ENCODE data around the gene SLC9A8.
A peak's percentile ranks its signal among the peaks of the same experiment; 100 is the strongest.
"Not testable (repeated sequence)": the region's sequence is repeated elsewhere in the genome, so short reads cannot be mapped to it uniquely, and the experiment has no call there.

Gene SLC9A8

DNA sequence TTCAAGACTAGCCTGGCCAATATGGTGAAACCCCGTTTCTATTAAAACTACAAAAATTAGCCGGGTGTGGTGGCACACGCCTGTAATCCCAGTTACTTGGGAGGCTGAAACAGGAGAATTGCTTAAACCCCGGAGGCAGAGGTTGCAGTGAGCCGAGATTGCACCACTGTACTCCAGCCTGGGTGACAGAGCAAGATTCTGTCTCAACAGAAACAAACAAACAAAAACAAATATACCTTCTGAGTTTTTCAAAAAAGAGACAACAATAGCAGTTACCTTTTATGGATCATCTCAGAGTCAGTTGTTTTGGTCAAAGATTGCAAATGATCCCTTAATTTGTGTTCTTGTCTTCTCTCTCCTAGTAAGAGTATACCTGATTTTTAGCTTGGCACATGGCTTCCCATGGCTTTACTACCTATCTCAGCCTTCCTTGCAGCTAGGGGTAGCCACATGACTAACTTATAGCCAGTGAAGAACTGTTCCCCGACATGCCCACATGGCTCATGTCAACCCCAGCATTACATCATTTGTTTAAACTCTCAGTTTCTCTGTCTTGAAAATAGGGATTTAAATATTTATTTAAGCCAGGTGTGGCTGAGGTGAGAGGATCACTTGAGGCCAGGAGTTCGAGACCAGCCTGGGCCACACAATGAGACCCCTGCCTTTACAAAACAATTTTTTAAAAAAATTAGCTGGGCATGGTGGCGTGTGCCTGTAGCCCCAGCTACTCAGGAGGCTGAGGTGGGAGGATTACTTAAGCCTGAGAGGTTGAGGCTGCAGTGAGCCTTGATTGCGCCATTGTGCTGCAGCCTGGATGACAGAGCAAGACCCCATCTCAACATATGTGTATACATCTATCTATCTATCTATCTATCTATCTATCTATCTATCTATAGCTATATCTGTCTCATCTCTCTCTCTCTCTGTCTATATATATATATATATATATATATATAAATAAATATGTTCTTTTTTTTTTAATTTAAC lies 25.0 kb upstream of the SLC9A8 start:
- no peak for DNase-seq

GRCh38 chr20:49790077-49790798 lies 22.4 kb upstream of the SLC9A8 start:
- DNase-seq, result no peak

DNA sequence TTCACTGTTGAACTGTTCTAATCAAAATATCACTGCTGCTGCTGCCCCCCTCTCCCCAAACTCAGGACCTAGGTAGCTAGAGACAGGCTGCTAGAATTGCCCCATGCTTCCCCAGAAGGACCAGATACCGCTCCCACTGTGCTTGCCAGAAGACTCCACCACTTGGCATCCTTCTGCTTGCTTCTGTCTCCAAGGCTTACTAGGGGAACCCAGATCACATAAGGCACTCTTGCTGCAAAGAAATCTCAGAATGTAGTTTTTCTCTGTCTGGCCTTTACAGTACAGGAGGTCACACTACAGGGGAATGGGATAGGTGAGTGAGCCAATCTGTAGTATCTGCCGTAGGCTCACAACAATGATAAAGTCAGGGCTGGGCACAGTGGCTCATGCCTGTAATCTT lies 21.5 kb upstream of the SLC9A8 start:
- no peak for DNase-seq

DNA sequence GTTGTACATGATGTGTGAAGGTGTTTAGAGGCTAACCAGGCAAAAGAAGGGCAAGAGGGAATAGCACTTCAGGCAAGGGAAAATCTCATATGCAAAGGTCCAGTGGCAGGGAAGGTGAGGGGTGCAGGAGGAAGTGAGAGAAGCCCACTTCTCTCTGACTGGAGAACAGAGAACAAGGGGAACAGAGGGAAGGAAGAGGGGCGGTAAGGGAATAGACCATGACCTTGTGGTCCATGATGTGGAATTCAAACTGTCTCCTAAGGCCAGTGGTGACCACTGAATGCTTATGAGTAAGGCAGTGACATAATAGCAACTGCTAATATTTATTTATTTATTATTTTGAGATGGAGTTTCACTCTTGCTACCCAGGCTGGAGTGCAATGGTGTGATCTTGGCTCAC lies 20.6 kb upstream of the SLC9A8 start:
- DNase-seq, result no peak

DNA sequence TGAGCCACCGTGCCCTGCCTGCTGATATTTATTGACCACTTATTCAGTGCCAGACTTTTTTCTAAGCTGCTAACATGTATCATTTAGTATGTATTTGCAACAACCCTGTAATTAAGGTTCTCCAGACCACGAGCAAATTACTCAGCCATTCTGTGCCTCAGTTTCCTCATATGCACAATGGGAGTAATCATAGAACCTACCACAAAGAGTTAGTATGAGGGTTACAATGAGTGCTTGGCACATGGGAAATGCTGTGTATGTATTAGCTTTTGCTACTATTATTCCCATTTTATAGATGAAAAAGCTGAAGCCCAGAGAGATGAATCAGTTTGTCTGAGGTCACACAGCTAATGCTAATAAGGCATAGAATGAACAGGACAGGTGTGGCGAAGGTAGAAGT lies 20.0 kb upstream of the SLC9A8 start:
- no peak for DNase-seq

- DNase-seq, result no peak
Measured at GRCh38 chr20:49794336-49795134, 18.1 kb upstream of the SLC9A8 start.

- DNase-seq, result no peak
Measured at GRCh38 chr20:49795135-49795424, 17.5 kb upstream of the SLC9A8 start.

DNA sequence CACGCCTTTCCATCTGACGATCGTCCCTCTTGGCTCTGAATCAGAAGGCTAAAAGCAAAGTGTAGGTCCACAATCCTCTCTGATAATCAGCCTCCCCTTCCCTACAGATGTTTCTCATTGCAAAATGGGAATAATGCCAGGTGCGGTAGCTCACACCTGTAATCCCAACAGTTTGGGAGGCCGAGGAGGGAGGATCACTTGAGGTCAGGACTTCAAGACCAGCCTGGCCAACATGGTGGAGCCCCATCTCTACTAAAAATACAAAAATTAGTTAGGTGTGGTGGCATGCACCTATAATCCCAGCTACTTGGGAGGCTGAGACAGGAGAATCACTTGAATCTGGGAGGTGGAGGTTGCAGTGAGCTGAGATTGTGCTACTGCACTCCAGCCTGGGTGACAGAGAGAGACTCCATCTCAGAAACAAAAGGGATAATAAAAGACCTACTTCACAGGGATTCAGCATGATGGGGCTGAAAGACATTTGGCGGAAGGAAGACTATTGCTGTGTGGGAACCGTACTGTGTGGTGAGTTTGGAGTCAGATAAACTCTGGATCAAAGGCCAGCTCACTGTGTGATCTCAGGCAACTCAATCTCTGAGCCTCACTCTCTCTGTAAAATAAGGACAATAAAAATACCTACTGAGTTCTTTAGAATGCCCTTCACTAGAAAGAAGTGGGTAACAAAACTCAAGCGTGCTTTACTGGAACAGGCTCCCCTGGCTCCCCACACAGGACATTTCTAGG lies 15.9 kb upstream of the SLC9A8 start:
- DNase-seq, result no peak

DNA sequence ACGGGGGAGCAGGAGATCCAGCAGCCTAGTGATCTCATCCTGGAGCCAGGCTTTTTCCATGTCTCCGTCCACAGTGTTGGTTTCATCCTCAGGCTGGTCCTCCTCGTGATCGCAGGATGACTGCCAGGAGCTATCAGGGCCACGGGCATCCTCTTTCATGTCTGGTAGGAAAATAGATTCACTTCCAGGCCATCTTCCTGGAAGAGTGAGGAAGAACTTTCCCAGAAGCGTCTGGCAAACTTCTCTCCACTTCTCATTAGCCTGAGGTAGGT lies 15.3 kb upstream of the SLC9A8 start:
- no peak for DNase-seq

GRCh38 chr20:49798718-49799117 lies 13.9 kb upstream of the SLC9A8 start:
- DNase-seq, result no peak

- DNase-seq, result no peak
Measured at GRCh38 chr20:49799698-49800097, 12.9 kb upstream of the SLC9A8 start.

- no peak for DNase-seq
Measured at GRCh38 chr20:49803418-49803817, 9.2 kb upstream of the SLC9A8 start.

- DNase-seq, result no peak
Measured at GRCh38 chr20:49804364-49804763, 8.3 kb upstream of the SLC9A8 start.

DNA sequence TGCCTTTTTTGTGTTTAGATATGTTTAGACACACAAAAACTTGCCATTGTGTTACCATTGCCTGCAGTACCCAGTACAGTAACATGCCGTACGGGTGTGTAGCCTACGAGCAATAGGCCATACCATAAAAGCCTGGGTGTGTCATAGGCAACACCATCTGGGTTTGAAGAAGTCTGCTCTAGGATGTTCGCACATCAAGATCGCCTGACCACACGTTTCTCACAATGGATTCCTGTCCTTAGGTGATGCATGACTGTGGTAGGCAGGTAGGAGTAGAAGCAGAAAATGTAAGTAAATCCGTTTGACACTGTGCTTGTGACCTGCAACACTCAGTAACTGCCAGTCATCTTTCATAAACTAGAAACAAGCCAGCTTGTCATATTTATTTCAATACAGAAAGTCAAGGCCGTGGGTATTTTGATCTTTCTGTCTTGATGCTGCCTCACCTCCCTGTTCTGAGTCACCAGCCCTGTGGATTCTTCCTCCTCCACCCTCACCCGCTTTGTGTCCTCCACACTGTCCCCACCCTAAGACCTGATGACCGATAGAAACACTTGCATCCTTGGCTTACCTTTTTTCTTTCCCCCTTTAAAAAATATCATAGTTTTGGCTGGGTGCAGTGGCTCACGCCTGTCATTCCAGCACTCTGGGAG lies 7.3 kb upstream of the SLC9A8 start:
- not testable (repeated sequence) for DNase-seq

DNA sequence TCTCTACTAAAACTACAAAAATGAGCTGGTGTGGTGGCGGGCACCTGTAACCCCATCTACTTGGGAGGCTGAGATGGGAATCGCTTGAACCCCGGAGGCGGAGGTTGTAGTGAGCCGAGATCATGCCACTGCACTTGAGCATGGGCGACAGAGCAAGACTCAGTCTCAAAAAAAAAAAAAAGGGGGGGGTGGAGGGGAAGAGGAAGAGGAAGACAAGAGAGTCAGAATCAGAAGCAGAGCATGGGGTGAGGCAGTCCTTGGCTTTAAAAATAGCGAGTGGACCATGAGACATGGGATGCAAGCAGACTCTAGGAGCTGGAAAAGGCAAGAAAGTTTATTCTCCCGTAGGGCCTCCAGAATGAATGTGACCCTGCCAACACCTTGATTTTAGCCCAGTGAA lies 3.9 kb upstream of the SLC9A8 start:
- DNase-seq, result no peak

DNA sequence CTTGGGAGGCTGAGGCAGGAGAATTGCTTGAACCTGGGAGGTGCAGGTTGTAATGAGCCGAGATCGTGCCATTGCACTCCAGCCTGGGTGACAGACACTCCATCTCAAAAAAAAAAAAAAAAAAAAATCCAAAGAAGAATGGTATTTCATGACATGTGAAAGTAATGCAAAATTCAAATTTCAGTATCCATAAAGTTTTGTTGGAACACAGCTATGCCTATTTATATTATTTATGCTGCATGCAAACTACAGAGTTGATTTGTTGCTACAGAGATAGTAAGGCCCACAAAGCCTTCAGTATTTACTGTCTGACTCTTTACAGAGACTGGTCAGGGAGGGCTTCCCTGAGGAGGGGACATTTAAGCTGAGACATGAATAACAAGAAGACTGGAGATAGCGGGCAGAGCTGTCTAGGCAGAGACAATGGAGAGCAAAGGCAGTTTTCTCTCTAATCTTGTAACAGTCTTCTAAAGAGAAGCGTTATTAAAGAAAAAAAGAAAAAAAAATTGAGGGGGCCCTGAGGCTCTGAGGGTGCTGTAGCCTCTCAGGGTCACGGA lies 2.7 kb upstream of the SLC9A8 start:
- no peak for DNase-seq

- DNase-seq, result no peak
Measured at GRCh38 chr20:49810491-49811190, 2.0 kb upstream of the SLC9A8 start.

DNA sequence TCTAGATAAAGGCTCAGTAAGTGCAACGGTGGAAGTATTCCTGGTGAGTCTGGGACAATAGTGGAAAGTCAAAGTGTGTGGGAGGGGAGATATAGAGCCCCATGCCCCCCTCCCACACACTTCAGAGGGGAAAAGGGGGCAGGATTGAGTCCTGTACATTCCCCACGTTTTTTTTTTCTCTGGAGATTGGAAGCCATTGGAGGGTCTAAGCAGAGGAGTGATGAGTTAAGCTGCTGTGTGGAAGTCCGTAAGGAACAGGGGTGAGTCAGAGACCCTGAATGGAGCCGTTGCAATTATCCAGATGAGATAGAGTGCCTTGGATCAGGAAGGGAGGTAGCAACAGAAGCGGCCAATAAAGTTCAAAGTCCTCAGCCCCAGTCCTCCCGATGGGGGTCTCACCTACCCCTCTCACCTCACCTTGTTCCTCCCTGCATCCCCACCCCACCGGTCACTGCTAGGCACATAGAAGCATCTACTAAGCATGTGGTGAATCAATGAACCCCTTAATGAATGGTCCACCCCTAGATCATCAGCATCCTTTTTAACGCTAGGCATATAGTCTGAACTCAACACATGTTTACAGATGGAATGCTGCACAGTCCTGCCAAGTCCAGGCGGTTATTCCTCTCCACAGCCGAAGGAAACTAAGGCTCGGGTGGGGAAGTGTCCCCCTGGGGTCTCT lies 662 bp upstream of the SLC9A8 start:
- DNase-seq, result peak; percentile 66

DNA sequence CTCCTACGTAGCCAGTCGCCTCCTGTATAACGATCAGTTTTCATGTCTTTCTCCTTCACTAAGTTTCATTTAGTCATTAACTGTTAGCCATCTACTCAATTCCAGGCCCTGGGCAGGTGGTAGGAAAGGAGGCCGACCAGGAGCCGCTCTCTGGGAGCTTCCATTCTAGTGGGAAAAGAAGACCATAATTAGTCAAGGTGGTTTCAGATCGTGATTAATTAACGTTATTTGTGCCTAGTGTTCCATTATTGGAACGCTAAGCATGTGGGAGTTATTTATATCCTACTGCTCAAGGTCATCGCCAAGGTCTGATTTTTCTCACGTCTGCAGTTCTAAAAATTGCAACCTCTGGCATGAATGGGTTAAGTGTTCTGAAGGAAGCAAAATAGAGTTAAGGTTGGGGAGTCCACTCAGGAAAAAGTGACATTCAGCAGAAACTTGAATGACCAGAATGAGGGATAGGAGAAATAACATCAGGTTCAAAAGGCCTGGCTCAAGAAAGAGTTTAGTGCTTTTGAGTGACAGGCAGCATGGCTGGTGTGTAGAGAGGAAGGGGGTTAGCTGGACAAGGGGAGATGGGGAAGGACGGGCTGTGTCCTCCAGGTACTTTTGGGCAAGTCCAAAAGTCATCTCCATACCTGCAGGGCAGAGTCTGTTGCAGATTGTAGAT lies 812 bp downstream of the SLC9A8 start:
- no peak for DNase-seq

- DNase-seq, result peak; percentile 51
Measured at GRCh38 chr20:49814057-49814694, 1.5 kb downstream of the SLC9A8 start.
